GM12891 (cell line): ENCODE measurements around the gene SNTB2.

ENCODE experiments used
- POLR2A ChIP-seq: IDR thresholded peaks from 2 replicates; pipeline ENCODE4 v1.6.1; 2011; ENCODE audit warnings: low read depth, low read length, control low read depth
- POU2F2 ChIP-seq: IDR thresholded peaks from 2 replicates; pipeline ENCODE4 v1.6.1; 2011; ENCODE audit warnings: low read depth, mild to moderate bottlenecking, control low read depth, low read length, moderate library complexity
- SPI1 ChIP-seq: IDR thresholded peaks from 2 replicates; pipeline ENCODE4 v1.6.1; 2011; ENCODE audit warnings: low read depth, low read length, control low read depth
- TAF1 ChIP-seq: IDR thresholded peaks from 2 replicates; pipeline ENCODE4 v1.6.1; 2011; ENCODE audit warnings: low read depth, low read length, control low read depth

DNA sequence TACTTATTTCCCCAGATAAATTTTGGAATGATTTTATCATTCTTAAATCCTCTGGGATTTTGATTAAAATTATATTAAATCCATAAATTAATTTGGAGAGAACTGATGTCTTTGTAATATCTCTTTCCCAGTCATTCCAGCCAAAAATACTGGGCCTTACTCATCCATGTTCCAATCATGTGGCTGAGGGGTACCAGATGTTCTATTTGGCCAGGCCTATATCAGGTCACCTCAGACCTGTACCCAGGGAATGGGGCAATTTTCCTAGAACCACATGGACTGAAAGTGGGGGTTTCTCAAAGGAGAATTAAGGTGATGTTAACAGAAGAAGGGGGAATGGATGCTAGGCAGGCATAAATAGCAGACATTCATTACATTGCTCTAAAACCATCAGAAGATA, 7.5 kb downstream of the SNTB2 start:
- TF ChIP-seq POLR2A (no peak), POU2F2 (no peak), SPI1 (no peak), TAF1 (no peak)
